ENCODE results near the gene OR52H1.

The OR52H1 gene

GRCh38 chr11:5574654-5575053, 26.3 kb upstream of the OR52H1 start:
- Histone ChIP-seq H3K18ac (ENCODE audit: low read depth in 1 of 2, low read length in 2 of 2) (no peak overlapping the region), H3K4me2 (ENCODE audit: low read length, poor library complexity, severe bottlenecking) (no peak overlapping the region), H2BK15ac (ENCODE audit: low read depth, poor library complexity, severe bottlenecking) (no peak overlapping the region), H3K9me3 (ENCODE audit: control insufficient read depth, low read length) (no peaks in the 10 kb centered on the region), H3K4me1 (ENCODE audit: control insufficient read depth, insufficient read depth, low read depth, low read length) (no peaks in the 10 kb centered on the region), H3K27me3 (ENCODE audit: control insufficient read depth in 1 of 2, insufficient read depth in 1 of 2, low read length in 2 of 2) (peaks cover 0 to 16% of the 10 kb centered on the region in 2 experiments), H3K79me1 (replicated peaks; ENCODE audit: low read length, poor library complexity, severe bottlenecking) (no peaks in the 10 kb centered on the region), H2BK12ac (ENCODE audit: low read length in 2 of 2) (no peak overlapping the region), H3K4me3 (ENCODE audit: insufficient read depth in 1 of 2, low read depth in 1 of 2, low read length in 2 of 2) (no peak overlapping the region), H4K8ac (ENCODE audit: low read length) (no peak overlapping the region), H2BK5ac (ENCODE audit: low read depth, low read length, poor library complexity, severe bottlenecking) (no peak overlapping the region), H2BK120ac (ENCODE audit: low read depth, low read length) (no peak overlapping the region), H3K36me3 (ENCODE audit: control insufficient read depth in 1 of 2, insufficient read depth in 2 of 2, low read depth in 1 of 2, low read length in 2 of 2) (no peaks in the 10 kb centered on the region), H4K91ac (ENCODE audit: low read length) (no peak overlapping the region), H3K14ac (ENCODE audit: low read length in 2 of 2) (no peak overlapping the region), H3K27ac (ENCODE audit: low read length, poor library complexity, severe bottlenecking) (no peak overlapping the region), H3K23ac (ENCODE audit: low read length in 2 of 2) (no peak overlapping the region), H2AFZ (ENCODE audit: low read depth, low read length) (no peak overlapping the region), H3K4ac (ENCODE audit: low read depth in 1 of 2, low read length in 2 of 2) (no peak overlapping the region), H3K9ac (ENCODE audit: low read length) (no peak overlapping the region), H2AK5ac (ENCODE audit: low read length, severe bottlenecking) (no peak overlapping the region)
- no peak for DNase-seq
- WGBS: 94% methylated on average over 2 of the region's 2 CpGs

GRCh38 chr11:5564259-5565019, 16.1 kb upstream of the OR52H1 start:
- H3K14ac ChIP-seq (ENCODE audit: low read length in 2 of 2): no peak overlapping the region
- no peak overlapping the region for H2BK15ac ChIP-seq (ENCODE audit: low read depth, poor library complexity, severe bottlenecking)
- H2BK12ac ChIP-seq (ENCODE audit: low read length in 2 of 2): no peak overlapping the region
- H3K4me2 ChIP-seq (ENCODE audit: low read length, poor library complexity, severe bottlenecking): no peak overlapping the region
- H3K4me3 ChIP-seq (ENCODE audit: insufficient read depth in 1 of 2, low read depth in 1 of 2, low read length in 2 of 2): no peak overlapping the region
- H2BK120ac ChIP-seq (ENCODE audit: low read depth, low read length): no peak overlapping the region
- no peak overlapping the region for H3K9ac ChIP-seq (ENCODE audit: low read length)
- no peaks in the 10 kb centered on the region for H3K36me3 ChIP-seq (ENCODE audit: control insufficient read depth in 1 of 2, insufficient read depth in 2 of 2, low read depth in 1 of 2, low read length in 2 of 2)
- no peaks in the 10 kb centered on the region for H3K9me3 ChIP-seq (ENCODE audit: control insufficient read depth, low read length)
- WGBS: 100% methylated on average over 1 of the region's 1 CpG
- H3K4ac ChIP-seq (ENCODE audit: low read depth in 1 of 2, low read length in 2 of 2): no peak overlapping the region
- no peak overlapping the region for H2AK5ac ChIP-seq (ENCODE audit: low read length, severe bottlenecking)
- H2BK5ac ChIP-seq (ENCODE audit: low read depth, low read length, poor library complexity, severe bottlenecking): no peak overlapping the region
- no peak overlapping the region for H4K91ac ChIP-seq (ENCODE audit: low read length)
- H3K23ac ChIP-seq (ENCODE audit: low read length in 2 of 2): no peak overlapping the region
- H2AFZ ChIP-seq (ENCODE audit: low read depth, low read length): no peak overlapping the region
- H3K27ac ChIP-seq (ENCODE audit: low read length, poor library complexity, severe bottlenecking): no peak overlapping the region
- no peaks in the 10 kb centered on the region for H3K4me1 ChIP-seq (ENCODE audit: control insufficient read depth, insufficient read depth, low read depth, low read length)
- no peaks in the 10 kb centered on the region for H3K27me3 ChIP-seq (ENCODE audit: control insufficient read depth in 1 of 2, insufficient read depth in 1 of 2, low read length in 2 of 2)
- no peak overlapping the region for H4K8ac ChIP-seq (ENCODE audit: low read length)
- DNase-seq: no peak
- no peaks in the 10 kb centered on the region for H3K79me1 ChIP-seq (replicated peaks; ENCODE audit: low read length, poor library complexity, severe bottlenecking)
- no peak overlapping the region for H3K18ac ChIP-seq (ENCODE audit: low read depth in 1 of 2, low read length in 2 of 2)

- Histone ChIP-seq H3K4ac (ENCODE audit: low read depth in 1 of 2, low read length in 2 of 2) (no peak overlapping the region), H2BK12ac (ENCODE audit: low read length in 2 of 2) (no peak overlapping the region), H3K4me3 (ENCODE audit: insufficient read depth in 1 of 2, low read depth in 1 of 2, low read length in 2 of 2) (no peak overlapping the region), H3K4me2 (ENCODE audit: low read length, poor library complexity, severe bottlenecking) (no peak overlapping the region), H2BK15ac (ENCODE audit: low read depth, poor library complexity, severe bottlenecking) (no peak overlapping the region), H3K18ac (ENCODE audit: low read depth in 1 of 2, low read length in 2 of 2) (no peak overlapping the region), H3K23ac (ENCODE audit: low read length in 2 of 2) (no peak overlapping the region), H3K36me3 (ENCODE audit: control insufficient read depth in 1 of 2, insufficient read depth in 2 of 2, low read depth in 1 of 2, low read length in 2 of 2) (no peaks in the 10 kb centered on the region), H2BK5ac (ENCODE audit: low read depth, low read length, poor library complexity, severe bottlenecking) (no peak overlapping the region), H3K4me1 (ENCODE audit: control insufficient read depth, insufficient read depth, low read depth, low read length) (no peaks in the 10 kb centered on the region), H4K91ac (ENCODE audit: low read length) (no peak overlapping the region), H3K79me1 (replicated peaks; ENCODE audit: low read length, poor library complexity, severe bottlenecking) (no peaks in the 10 kb centered on the region), H3K27ac (ENCODE audit: low read length, poor library complexity, severe bottlenecking) (no peak overlapping the region), H3K9me3 (ENCODE audit: control insufficient read depth, low read length) (no peaks in the 10 kb centered on the region), H2BK120ac (ENCODE audit: low read depth, low read length) (no peak overlapping the region), H3K27me3 (ENCODE audit: control insufficient read depth in 1 of 2, insufficient read depth in 1 of 2, low read length in 2 of 2) (no peaks in the 10 kb centered on the region), H4K8ac (ENCODE audit: low read length) (no peak overlapping the region), H2AFZ (ENCODE audit: low read depth, low read length) (no peak overlapping the region), H3K9ac (ENCODE audit: low read length) (no peak overlapping the region), H2AK5ac (ENCODE audit: low read length, severe bottlenecking) (no peak overlapping the region), H3K14ac (ENCODE audit: low read length in 2 of 2) (no peak overlapping the region)
- 91% methylated on average over 3 of the region's 3 CpGs for WGBS
- DNase-seq: no peak
Measured at GRCh38 chr11:5557751-5558150, 9.4 kb upstream of the OR52H1 start.

GRCh38 chr11:5556596-5557188, 8.4 kb upstream of the OR52H1 start:
- H4K8ac ChIP-seq (ENCODE audit: low read length): no peak overlapping the region
- no peaks in the 10 kb centered on the region for H3K36me3 ChIP-seq (ENCODE audit: control insufficient read depth in 1 of 2, insufficient read depth in 2 of 2, low read depth in 1 of 2, low read length in 2 of 2)
- H3K4ac ChIP-seq (ENCODE audit: low read depth in 1 of 2, low read length in 2 of 2): no peak overlapping the region
- no peaks in the 10 kb centered on the region for H3K4me1 ChIP-seq (ENCODE audit: control insufficient read depth, insufficient read depth, low read depth, low read length)
- no peak overlapping the region for H2AK5ac ChIP-seq (ENCODE audit: low read length, severe bottlenecking)
- no peak overlapping the region for H3K14ac ChIP-seq (ENCODE audit: low read length in 2 of 2)
- no peak overlapping the region for H3K4me2 ChIP-seq (ENCODE audit: low read length, poor library complexity, severe bottlenecking)
- no peak overlapping the region for H2BK5ac ChIP-seq (ENCODE audit: low read depth, low read length, poor library complexity, severe bottlenecking)
- no peaks in the 10 kb centered on the region for H3K79me1 ChIP-seq (replicated peaks; ENCODE audit: low read length, poor library complexity, severe bottlenecking)
- no peak overlapping the region for H4K91ac ChIP-seq (ENCODE audit: low read length)
- H3K4me3 ChIP-seq (ENCODE audit: insufficient read depth in 1 of 2, low read depth in 1 of 2, low read length in 2 of 2): no peak overlapping the region
- no peak overlapping the region for H2BK12ac ChIP-seq (ENCODE audit: low read length in 2 of 2)
- no peak for DNase-seq
- no peak overlapping the region for H2BK15ac ChIP-seq (ENCODE audit: low read depth, poor library complexity, severe bottlenecking)
- WGBS: 7% methylated on average over 3 of the region's 3 CpGs
- no peak overlapping the region for H3K9ac ChIP-seq (ENCODE audit: low read length)
- H3K27ac ChIP-seq (ENCODE audit: low read length, poor library complexity, severe bottlenecking): no peak overlapping the region
- H3K23ac ChIP-seq (ENCODE audit: low read length in 2 of 2): no peak overlapping the region
- no peak overlapping the region for H3K18ac ChIP-seq (ENCODE audit: low read depth in 1 of 2, low read length in 2 of 2)
- H2AFZ ChIP-seq (ENCODE audit: low read depth, low read length): no peak overlapping the region
- no peak overlapping the region for H2BK120ac ChIP-seq (ENCODE audit: low read depth, low read length)
- H3K27me3 ChIP-seq (ENCODE audit: control insufficient read depth in 1 of 2, insufficient read depth in 1 of 2, low read length in 2 of 2): no peaks in the 10 kb centered on the region
- no peaks in the 10 kb centered on the region for H3K9me3 ChIP-seq (ENCODE audit: control insufficient read depth, low read length)
